OCI-LY1 (cell line): ENCODE measurements around the gene TASP1.

Experiments
- CTCF ChIP-seq: fragments of 200-600 bp; sonication (generic), shearing (Covaris generic); IDR thresholded peaks from 2 replicates; pipeline ENCODE4 v1.5.1; 2017; ENCODE audit warnings: mild to moderate bottlenecking, antibody characterized with exemption, low read length, moderate library complexity, mixed read lengths
- EZH2 ChIP-seq: fragments of 200-600 bp; sonication (generic), shearing (Covaris generic); IDR thresholded peaks from 2 replicates; pipeline ENCODE4 v1.8.0; 2017; ENCODE audit warnings: borderline replicate concordance, mixed run types, mild to moderate bottlenecking, antibody characterized with exemption, low read length, moderate library complexity, mixed read lengths

- no peak for TF ChIP-seq CTCF
- TF ChIP-seq EZH2, result no peak
Measured at GRCh38 chr20:13665709-13666395, 27.1 kb upstream of the TASP1 start.
